IPS-18c (cell line): ENCODE measurements around the gene TARS3.

Source experiments
- H3K4me3 ChIP-seq: 2 replicates; pipeline ENCODE4 v1.7.0; 2013; ENCODE audit warnings: low read depth, mild to moderate bottlenecking, low read length, moderate library complexity; ENCODE audit not compliant: insufficient read depth
- H3K9me3 ChIP-seq: one replicate; pipeline ENCODE4 v1.6.1; 2013; ENCODE audit warnings: mild to moderate bottlenecking, low read length, moderate library complexity; ENCODE audit not compliant: control insufficient read depth, insufficient read depth

TARS3 gene

DNA sequence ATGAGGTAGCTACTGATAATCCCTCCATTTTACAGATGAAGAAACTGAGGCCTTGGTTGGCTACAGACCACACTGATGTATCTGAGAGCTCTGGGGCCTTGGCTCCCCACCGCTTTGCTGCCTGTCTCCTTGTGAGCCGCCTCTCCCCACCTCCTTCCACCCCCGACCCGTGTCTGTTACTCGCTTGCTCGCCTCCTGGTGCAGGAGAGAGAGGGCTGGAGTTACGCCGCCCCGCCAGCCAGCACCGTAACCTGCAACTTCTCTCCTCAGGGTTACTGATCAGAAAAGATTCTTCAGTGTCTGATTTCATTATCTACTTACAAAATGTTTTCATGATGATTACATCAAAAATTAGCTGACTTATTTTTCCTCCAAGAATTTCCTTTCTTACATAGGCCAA lies 106.2 kb downstream of the TARS3 start:
- no peak overlapping the region for H3K4me3 ChIP-seq
- no peaks in the 10 kb centered on the region for H3K9me3 ChIP-seq

DNA sequence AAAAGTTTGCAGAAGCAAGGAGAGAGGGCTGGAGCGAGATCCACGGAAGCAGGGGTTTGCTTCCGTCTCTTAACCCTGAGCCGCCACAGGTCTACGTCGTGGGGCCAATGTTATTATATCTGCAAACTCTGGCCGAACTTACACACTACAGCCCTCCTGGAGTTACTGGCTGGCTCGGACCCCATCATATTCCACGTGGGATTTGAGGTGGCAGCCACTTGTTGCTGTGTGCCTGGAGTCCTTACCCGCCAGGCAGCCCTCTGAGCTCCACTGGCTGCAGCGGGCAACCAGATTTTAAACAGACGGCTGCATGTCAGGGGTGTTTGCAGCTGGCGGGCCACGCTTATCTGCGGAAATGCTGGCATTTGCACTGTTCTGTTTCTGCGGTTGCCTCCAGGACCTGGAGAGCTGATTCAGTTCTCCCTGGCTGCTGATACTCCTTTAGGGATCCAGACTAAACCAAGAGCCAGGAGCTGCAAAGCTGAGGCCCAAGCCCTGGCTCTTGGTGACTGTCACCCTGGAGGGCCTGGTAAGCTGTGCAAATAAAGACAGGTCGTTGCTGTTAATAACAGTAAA lies 106.8 kb downstream of the TARS3 start:
- Histone ChIP-seq H3K9me3 (no peaks in the 10 kb centered on the region), H3K4me3 (no peak overlapping the region)

DNA sequence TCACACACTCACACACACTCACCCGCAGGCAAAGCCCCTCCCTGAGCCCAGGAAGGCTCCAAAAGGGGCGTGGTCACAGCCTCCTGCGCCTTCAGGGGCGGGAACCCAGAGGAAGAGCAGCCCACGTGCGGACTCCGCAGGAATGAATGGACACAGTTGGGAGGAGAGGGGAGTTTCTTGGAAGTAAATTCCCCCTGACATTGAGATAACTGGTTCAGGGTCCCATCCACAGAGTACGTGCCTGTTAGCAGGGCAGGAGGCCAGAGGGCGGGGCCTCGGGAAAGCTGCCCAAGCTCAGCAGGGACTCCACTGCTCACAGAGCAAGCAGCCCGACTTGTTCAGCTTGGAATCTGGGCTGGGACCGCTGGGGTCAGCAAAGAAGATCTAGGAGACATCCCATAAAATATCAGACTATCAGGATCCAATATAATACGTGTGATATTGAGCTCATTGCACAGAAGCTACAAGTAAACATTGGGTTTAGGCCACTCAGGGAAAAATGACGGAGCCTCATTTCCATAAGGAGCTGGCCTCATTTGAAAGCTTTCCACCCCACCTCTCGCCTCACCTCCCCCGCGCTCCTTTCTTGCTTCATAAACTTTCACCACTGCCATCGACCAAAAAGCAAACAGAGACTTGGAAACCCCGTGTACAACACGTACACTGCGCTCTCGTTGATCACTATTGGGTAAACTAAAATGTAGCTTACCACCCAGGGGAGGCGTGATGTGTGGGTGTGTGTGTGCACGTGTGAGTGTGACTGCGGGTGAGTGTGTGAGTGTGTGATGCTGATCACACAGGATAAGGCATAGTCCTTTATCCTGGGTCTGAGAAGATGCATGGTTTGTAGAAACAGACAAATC lies 108.1 kb downstream of the TARS3 start:
- H3K4me3 ChIP-seq, result 0 out of 2 replicates have a peak overlapping the region, but pooled peaks have one; percentile 25

DNA sequence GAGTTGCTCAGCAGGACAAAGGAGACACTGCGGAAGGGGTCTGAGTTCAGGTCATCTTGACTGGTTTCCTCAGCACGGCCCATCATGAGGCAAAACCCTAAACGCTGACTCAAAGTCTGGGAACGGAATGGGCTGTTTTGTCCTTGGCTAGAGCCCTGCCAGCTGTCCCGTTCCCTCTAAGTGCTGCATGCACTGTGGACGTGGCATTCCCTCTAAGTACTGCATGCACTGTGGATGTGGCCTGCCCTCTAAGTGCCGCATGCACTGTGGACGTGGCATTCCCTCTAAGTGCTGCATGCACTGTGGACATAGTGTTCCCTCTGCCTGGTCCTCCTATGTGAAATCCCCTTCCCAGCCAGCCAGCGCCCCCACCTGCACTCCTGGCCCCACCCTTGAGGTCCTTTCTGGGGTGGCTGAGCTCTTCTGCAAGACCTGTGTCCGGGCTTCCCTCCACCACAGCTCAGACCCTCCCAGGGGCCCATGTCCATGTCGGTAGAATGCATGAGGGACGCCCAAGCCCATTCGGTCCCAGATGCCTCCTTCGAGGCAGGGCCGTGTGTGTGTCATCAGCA lies 108.8 kb downstream of the TARS3 start:
- Histone ChIP-seq H3K9me3 (no peaks in the 10 kb centered on the region), H3K4me3 (no peak overlapping the region)

More for the DNA sequence above, 108.1 kb downstream of the TARS3 start:
- H3K9me3 ChIP-seq, result no peaks in the 10 kb centered on the region

DNA sequence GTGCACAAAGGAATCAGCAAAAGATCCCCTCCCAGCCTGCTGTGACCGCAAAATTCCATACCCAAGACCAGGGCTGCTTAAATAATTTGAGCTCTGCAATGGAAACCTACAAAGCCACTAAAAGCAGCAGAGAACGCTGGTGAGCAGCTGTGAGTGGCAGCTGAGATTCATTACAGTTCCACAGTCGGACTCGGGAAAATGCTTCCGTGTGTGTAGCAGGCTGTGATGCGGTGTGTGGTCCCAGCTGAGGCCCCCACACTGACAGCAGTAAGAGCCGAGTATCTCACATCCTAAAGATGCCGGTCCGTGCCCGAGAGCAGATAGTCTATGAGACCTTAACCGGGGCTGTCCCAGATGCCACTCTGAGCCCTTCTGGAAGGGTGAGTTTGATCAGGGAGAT lies 109.5 kb downstream of the TARS3 start:
- no peak overlapping the region for H3K4me3 ChIP-seq

DNA sequence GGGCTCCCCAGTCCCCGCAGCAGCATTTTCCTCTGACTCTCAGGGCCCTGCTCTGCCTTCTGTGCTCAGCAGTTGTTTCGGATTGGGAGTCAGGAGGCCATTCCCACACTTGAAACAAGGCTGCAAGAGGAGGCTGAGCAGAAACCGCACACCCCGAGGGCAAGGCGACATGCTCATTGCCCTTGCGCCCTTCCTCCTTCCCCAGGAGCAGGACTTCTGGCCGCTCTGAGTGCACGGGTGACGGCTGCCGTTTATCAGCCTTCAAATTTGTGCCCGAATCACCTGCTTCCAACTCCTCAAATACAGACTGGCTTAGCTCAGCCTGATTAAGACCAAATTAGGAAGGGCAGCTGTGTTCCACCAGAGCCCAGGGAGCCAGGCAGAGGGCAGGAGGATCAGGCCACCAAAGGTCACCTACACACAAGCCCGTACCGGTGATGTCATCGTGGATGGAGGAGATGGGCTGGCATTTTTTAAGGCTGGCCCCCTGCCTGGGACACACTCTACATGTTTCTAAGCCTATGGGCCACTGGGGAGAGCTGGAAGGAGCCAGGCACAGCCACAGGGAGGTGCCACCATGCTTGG lies 110.2 kb downstream of the TARS3 start:
- Histone ChIP-seq H3K4me3 (no peak overlapping the region), H3K9me3 (no peaks in the 10 kb centered on the region)

More for the DNA sequence above, 109.5 kb downstream of the TARS3 start:
- no peaks in the 10 kb centered on the region for H3K9me3 ChIP-seq

DNA sequence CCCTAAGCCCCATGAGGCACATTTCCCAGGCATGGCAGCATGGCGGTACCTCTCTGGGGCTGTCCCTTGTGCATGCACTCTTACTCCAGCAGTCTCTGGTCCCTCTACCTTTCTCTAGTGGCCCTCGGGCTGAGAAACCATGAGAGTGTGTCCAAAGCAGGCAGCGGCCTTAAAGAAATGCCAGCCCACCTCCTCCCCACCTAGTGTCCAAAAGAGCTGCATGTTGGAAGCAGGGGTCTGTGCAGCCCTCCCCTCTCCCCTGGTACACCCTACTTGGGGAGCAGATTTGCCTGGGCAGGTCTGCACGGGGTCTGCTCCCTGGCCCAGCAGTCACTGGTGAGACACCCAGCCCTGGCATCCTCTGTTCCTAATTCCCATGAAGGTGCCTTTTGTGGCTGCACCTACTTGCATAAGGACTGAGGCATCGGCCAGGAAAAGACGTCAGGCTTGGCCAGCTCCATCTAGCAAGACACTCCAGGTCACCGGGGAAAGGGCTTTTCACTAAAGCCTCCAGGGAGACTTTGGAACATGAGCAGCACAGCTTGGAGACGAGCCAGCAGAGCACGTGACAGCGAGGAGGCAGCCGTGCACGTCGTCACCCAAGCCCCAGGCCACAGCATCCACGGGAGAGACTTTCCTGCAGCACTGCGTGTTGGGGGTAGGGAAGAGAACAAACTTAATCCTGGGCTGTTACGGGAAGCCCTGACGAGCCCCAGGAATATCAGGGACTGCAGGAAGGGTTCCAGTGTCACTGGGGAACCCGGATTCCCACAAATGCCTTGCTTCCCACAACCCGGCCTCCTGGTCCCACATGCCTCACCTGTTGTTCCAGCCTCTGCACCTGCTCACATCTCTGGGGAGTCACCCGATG lies 110.9 kb downstream of the TARS3 start:
- no peaks in the 10 kb centered on the region for H3K9me3 ChIP-seq
- no peak overlapping the region for H3K4me3 ChIP-seq

DNA sequence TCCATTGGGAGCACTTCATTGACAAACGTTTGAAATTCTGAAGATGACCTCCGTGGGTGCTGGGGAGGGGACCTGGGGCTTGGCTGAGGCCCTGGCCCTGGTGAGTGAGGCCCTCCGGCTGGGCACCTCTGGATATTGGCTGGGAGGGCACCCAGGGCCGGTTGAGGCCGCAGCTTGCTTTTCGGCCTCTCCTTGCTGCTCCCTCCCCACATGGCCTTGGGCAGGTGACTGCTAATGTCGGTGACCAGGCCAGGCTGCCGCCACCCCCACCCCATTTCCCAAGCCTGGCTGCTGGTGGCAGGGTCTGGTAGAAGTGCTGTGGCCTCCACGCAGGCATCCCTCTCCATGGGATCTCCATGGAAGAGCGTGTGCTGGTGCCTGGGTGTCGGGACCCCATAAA lies 111.6 kb downstream of the TARS3 start:
- Histone ChIP-seq H3K9me3 (no peaks in the 10 kb centered on the region), H3K4me3 (no peak overlapping the region)

DNA sequence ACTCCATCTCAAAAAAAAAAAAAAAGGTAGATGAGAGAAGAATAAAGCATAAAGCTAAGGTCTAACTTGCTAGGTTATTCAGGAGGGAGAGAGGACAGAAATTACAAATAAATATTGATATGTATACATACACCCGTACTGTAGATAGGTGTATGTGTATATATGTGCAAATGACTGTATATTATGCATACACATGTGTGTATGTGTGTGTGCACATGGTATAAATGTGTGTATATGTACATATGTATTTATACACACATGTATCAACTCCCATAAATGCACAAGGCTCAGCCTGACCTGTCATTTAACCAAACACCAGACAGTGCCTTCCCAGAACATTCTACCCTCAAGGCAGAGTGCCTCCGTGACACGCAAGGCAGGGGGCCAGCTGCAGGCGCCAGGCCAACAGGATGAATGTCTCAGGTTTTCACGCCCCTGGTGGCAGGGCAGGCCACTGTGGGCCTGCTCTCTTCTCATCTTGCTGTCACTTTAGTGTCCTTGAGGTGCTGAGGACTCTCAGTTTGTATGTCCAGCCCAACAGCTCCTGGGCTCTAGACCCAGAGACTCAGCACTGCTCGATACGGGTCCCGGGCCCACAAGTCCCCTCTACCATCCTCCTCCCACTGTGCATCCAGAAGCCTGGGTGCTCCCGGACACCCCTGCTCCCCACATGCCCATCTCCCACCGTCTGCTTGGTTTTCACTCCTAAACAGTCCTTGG lies 112.5 kb downstream of the TARS3 start:
- no peaks in the 10 kb centered on the region for H3K9me3 ChIP-seq
- no peak overlapping the region for H3K4me3 ChIP-seq

DNA sequence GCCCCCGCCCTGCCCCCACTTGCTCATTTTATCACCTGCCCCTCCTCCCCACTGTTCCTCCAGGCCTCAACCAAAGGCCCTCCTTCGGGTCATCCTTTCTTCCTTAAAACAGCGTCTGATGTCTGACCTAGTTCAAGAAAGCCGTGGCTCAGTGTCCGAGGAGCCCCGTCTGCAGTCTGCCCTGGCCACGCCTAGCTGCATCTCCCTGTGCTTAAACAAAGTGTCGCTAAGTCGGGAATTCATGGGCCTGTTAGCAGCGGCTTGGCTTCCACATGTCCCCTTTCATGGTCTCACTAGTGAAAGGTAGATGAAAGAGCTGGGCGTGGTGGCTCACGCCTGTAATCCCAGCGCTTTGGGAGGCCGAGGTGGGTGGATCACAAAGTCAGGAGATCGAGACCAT lies 113.3 kb downstream of the TARS3 start:
- Histone ChIP-seq H3K4me3 (no peak overlapping the region), H3K9me3 (no peaks in the 10 kb centered on the region)

DNA sequence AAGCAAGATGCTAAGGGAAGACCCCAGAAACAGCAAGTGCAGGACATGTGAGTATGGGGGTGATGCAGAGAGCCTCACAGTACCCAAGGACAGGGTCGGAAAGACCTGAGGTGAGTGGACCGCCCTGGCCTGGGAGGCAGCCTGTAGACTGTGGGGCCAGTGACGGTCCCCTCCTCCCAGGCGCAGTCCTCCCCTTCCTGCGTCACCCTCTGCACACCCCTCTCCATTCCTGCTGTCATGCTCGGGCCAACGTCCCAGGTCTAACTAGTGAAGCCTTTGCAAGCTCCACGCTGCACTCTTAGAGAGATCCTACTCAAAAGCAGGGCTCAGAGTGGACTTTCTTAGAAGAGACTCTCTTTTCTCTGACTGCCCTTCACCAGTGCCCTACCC lies 113.7 kb downstream of the TARS3 start:
- Histone ChIP-seq H3K9me3 (no peaks in the 10 kb centered on the region), H3K4me3 (no peak overlapping the region)

DNA sequence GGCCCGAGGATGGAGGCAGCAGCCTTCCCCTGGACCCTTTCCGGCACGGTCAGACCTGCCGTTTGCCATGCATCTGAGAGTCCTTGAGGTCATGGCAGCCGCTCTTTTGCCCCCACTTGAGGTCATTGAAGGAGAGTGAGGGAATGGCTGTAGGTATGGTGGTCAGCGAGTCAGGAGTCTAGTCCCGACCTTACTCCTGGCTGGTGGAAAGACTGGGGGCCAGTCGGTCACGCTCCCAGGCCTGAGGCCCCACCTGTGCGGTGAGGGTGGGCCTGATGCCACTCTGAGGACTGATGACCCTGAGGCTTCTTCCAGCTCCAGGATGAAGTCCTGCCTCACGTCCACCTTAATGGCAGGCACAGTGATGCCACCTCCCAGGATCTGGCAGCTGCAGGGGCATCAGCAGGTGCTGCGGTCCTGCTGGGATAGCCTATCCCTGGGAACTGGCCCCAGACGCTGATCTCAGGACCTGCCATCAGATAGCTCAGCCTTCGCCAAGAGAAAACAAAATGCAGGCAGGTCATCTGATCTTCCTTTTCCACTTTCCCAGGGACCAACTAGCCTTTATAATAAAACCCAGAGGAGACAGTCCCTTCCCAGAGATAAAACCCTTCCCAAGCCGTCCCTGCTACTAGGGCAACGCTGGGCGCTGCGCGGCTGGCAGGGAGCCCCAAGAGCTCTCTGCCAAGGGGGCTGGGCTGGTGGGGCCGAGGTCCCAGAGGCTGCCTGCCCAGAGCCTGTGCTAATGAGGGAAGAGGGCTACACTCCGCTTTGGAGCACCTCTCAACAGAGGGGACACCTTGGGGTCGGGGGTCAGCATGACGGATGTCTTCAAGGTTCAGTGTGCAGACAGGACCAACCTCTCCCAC lies 114.3 kb downstream of the TARS3 start:
- H3K4me3 ChIP-seq, result no peak overlapping the region
- no peaks in the 10 kb centered on the region for H3K9me3 ChIP-seq

DNA sequence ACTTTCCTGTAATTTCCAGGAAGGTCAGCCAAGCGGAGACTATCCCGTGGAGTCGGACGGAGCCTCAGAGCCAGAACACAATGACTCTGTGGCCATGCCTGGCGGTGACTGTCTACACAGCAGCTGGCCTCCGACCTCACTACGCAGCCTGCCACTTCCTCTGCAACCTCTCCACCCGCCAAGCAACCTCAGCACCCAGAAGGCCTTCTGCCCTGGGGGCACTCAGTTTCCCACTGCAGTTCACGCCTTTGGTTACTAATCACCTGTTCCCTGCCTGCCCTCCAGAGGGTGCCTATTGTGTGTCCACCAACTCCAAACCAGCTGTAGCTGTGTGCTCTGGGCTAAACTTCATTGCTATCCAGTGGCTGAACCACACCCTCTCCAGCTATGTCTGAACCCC lies 116.1 kb downstream of the TARS3 start:
- Histone ChIP-seq H3K4me3 (no peak overlapping the region), H3K9me3 (no peaks in the 10 kb centered on the region)

DNA sequence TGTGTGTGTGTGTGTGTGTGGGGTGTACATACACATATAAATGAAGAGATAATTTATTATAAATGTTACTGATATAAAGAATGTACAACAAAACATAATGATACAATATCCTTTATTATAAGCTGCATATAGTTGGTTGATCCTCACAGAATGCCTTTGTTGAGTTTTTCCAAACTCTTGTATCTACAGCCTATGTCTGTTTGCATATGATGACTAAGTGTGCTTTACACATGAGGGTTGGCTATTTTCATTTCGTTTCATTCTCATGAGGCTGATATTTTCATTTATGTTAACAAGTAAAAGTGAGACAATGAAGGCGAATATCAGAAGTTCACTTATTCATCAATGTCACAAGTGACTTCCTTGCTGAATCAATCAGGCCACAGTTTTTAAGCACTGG lies 117.2 kb downstream of the TARS3 start:
- no peaks in the 10 kb centered on the region for H3K9me3 ChIP-seq

DNA sequence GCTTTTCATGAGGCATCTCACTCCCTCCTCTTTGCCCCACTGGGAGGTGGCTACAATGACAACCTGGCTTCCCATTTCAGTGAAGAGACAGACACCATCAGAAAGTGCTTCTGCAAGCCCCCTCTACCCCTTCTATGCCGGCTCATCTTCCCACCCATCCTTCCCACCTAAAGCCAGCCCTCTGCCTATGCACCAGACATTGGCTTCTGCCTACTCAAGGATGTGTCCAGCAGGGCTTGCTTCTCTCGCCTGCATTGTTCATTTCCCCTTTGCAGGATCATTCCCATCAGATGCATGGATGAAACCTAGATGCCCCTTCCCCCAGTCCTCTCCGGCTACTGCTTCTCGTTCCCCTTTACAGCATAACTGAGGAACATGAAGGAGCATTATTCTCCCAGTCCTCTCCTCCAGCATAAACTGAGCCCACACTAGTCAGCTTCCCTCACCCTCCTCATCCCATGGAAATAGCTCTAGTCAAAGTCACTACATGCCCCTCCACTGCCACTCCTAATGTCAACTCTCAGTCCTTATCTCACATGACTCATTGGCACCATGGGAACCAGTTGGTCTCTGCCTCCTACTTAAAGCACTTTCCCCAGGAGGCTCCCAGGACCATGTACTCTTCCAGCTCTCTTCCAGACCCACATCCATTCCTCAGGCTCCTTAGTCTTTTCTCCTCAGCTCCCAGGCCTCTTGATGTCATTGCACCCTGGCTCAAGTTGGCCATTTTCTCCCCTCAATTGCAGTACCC lies 120.0 kb downstream of the TARS3 start:
- Histone ChIP-seq H3K4me3 (no peak overlapping the region), H3K9me3 (no peaks in the 10 kb centered on the region)

More for the DNA sequence above, 117.2 kb downstream of the TARS3 start:
- H3K4me3 ChIP-seq, result no peak overlapping the region
